SH-SY5Y (cell line): ENCODE measurements around the gene ATE1.

Source experiments
- GATA2 ChIP-seq: IDR thresholded peaks from 2 replicates; pipeline ENCODE4 v1.6.1; 2011; ENCODE audit warnings: mild to moderate bottlenecking, low read depth, low read length
- GATA3 ChIP-seq: IDR thresholded peaks from 2 replicates; pipeline ENCODE4 v1.6.1; 2011; ENCODE audit warnings: low read depth, mild to moderate bottlenecking, low read length, moderate library complexity

DNA sequence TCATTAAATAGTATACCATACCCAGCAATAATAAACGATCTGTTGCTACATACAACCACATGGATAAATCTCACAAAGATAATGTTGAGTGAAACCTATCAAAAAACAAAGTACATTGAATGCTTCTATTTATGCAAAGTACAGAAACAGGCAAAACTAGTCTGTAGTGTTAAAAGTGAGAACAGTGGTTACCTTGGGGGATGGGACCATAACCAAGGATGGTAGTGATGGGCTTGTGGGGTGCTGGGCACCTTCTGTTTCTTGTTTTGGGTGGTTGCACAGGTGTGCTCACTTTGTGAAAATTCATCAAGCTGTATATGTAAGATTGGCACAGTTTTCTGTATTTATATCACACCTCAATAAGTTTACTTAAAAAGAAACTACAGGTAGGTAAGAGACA is 105.7 kb downstream of the ATE1 start:
- TF ChIP-seq GATA3 = no peak
- no peak for TF ChIP-seq GATA2
